Measurements from ENCODE around the gene PHLDB1. TPM values are rescaled to one million over a fixed set of nuclear protein-coding genes. Genes with fewer than 3 reads are reported as not detected.
A peak's percentile ranks its signal among the peaks of the same experiment; 100 is the strongest.

Gene PHLDB1
- polyA plus RNA-seq, 1 of the 3 experiments (the other 2 are of a cell fraction) = 89.4 TPM

DNA sequence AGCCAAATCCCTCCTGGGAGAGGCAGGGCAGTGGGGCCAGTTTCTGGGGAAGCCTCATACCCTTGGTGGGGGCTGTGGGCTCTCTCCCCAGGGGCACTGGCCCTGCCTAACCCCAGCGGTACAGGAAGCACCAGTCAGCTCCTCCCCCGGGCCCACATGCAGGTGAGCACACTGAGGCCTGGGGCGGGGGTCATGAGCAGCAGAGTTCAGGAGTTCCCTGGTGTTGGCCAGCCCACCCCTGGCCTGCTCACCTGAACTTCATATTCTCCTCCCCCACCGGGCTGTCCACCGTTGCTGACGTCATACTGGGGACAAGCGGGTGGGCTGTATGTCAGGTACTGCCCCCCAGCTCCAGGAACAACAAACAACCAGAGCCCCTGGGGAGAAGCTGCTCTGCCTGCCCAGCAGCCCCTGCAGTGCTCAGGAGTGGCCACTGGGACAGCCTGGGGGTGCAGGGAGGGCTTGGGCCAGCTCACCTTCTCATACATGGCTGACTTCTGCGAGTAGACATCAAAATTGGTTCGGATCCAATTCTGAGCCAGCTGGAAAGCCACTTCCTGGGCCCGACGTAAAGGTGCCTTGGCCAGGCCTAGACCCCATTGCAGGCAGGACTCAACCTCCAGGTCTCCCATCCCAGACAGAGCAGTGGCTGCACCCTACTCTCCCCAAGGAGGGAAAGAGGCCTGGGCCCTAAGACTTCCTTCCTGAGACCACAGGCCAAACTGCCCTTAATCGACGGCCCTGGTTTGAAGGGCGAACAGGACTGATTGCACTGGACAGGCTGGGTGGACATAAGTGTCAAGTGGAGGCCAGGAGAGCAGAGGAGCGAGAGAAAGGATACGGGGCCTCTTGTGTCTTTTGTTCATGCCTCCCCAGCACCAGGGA is 51.3 kb downstream of the PHLDB1 start:
- H2AFZ ChIP-seq (ENCODE audit: low read depth) = no peak overlapping the region
- TF ChIP-seq POLR2AphosphoS5 (IDR thresholded peaks at IDR 0.05; ENCODE audit: low read depth, low read length) = peak; percentile 3; the same call in 1 of the 2 replicates
- no peak for TF ChIP-seq MXI1 (IDR thresholded peaks at IDR 0.05; ENCODE audit: low read depth, low read length)
- TF ChIP-seq, protein P1, sequence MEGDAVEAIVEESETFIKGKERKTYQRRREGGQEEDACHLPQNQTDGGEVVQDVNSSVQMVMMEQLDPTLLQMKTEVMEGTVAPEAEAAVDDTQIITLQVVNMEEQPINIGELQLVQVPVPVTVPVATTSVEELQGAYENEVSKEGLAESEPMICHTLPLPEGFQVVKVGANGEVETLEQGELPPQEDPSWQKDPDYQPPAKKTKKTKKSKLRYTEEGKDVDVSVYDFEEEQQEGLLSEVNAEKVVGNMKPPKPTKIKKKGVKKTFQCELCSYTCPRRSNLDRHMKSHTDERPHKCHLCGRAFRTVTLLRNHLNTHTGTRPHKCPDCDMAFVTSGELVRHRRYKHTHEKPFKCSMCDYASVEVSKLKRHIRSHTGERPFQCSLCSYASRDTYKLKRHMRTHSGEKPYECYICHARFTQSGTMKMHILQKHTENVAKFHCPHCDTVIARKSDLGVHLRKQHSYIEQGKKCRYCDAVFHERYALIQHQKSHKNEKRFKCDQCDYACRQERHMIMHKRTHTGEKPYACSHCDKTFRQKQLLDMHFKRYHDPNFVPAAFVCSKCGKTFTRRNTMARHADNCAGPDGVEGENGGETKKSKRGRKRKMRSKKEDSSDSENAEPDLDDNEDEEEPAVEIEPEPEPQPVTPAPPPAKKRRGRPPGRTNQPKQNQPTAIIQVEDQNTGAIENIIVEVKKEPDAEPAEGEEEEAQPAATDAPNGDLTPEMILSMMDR (IDR thresholded peaks at IDR 0.05) = peak; percentile 36; the same call in 1 of the 2 replicates
- H3K4me2 ChIP-seq = no peak overlapping the region
- peaks cover 40% of the 10 kb centered on the region for H3F3A ChIP-seq (replicated peaks; ENCODE audit: insufficient read depth)
- no peaks in the 10 kb centered on the region for H3K9me2 ChIP-seq
- peak overlapping the region; percentile 6 to 48; a peak in 3 of 4 replicates for H3K27ac ChIP-seq (ENCODE audit: low read depth in 2 of 2, low read length in 1 of 2)
- CTCF ChIA-PET = interaction anchor here (0.6 to 9.6 kb wide), 32 partner anchors 8 to 433 kb away, joined by 3 to 144 read pairs (median 4); partner anchors contain the start of genes PHLDB1 and UPK2
- no peak overlapping the region for H3K4me3 ChIP-seq (ENCODE audit: low read depth in 2 of 2, low read length in 1 of 2)
- 84% methylated on average over 5 of the region's 16 CpGs for WGBS (ENCODE audit: low lambda C conversion rate)
- peaks cover 28 to 40% of the 10 kb centered on the region in 2 experiments for H3K36me3 ChIP-seq (replicated peaks in 1 of 2; ENCODE audit: control insufficient read depth in 1 of 2, insufficient read depth in 2 of 2, low read length in 1 of 2)
- POLR2A ChIA-PET = interaction anchor here (1.0 kb wide), 1 partner anchor 37 kb away, joined by 3 read pairs; no protein-coding TSS in a partner anchor
- no peaks in the 10 kb centered on the region for H3K9me3 ChIP-seq
- DNase-seq = no peak
- peaks cover 11% of the 10 kb centered on the region for H4K20me1 ChIP-seq (ENCODE audit: insufficient read depth)
- no peaks in the 10 kb centered on the region for H3K79me2 ChIP-seq (ENCODE audit: insufficient read depth)
- H3K27me3 ChIP-seq (ENCODE audit: insufficient read depth) = no peaks in the 10 kb centered on the region
- no peak overlapping the region for H3K9ac ChIP-seq
- H3K4me1 ChIP-seq (ENCODE audit: control insufficient read depth in 1 of 2, insufficient read depth in 2 of 2, low read depth in 1 of 2, low read length in 1 of 2) = peaks cover 0 to 12% of the 10 kb centered on the region in 2 experiments; a peak in 1 of 4 replicates

DNA sequence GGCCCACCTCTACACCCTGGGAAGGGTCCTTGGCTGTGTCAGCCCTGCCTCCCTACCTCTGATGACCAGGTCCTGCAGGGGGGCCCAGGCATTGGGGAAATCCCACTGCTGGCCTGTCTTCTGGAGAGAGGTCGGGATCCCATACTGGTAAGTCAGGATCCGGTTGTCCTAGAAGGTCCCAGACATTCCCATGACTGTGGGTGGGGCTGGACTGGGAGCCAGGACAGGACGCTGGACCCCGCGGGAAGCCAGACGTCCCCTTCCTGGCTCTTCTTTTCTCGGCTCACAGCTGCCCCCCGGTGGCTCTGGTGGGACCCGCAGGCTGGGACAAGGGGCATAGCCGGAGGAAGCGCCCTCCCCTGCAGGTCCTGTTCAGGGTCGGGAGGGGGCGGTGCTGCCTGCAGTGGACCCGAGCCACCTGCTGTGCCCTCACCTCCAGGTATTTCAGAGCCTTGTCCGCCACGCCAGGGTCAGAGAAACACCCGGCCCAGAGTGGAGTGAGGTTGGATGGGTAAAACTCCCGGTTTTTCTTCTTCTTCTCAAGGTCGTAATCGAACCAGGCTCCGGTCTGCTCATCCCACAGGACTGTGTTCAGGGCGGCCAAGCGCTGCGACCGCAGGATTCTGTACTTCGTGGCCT is 52.0 kb downstream of the PHLDB1 start:
- no peaks in the 10 kb centered on the region for H3K9me3 ChIP-seq
- H3K27ac ChIP-seq (ENCODE audit: low read depth in 2 of 2, low read length in 1 of 2) = peak overlapping the region; percentile 6 to 48; a peak in 3 of 4 replicates
- no peak overlapping the region for H3K9ac ChIP-seq
- no peak overlapping the region for H3K4me2 ChIP-seq
- peaks cover 40% of the 10 kb centered on the region for H3F3A ChIP-seq (replicated peaks; ENCODE audit: insufficient read depth)
- H3K4me3 ChIP-seq (ENCODE audit: low read depth in 2 of 2, low read length in 1 of 2) = peak overlapping the region in 1 of 2 experiments; percentile 28; a peak in 1 of 4 replicates
- 35% methylated on average over 21 of the region's 26 CpGs for WGBS (ENCODE audit: low lambda C conversion rate)
- peaks cover 23 to 32% of the 10 kb centered on the region in 2 experiments for H3K36me3 ChIP-seq (replicated peaks in 1 of 2; ENCODE audit: control insufficient read depth in 1 of 2, insufficient read depth in 2 of 2, low read length in 1 of 2)
- no peaks in the 10 kb centered on the region for H3K9me2 ChIP-seq
- CTCF ChIA-PET = interaction anchor here (0.6 to 9.6 kb wide), 28 partner anchors 9 to 432 kb away, joined by 3 to 144 read pairs (median 4); partner anchors contain the start of genes ARCN1, PHLDB1 and UPK2
- POLR2A ChIA-PET = interaction anchor here (1.0 kb wide), 1 partner anchor 38 kb away, joined by 3 read pairs; no protein-coding TSS in a partner anchor
- H4K20me1 ChIP-seq (ENCODE audit: insufficient read depth) = peaks cover 10% of the 10 kb centered on the region
- H2AFZ ChIP-seq (ENCODE audit: low read depth) = no peak overlapping the region
- H3K27me3 ChIP-seq (ENCODE audit: insufficient read depth) = no peaks in the 10 kb centered on the region
- peaks cover 0 to 12% of the 10 kb centered on the region in 2 experiments; a peak in 1 of 4 replicates for H3K4me1 ChIP-seq (ENCODE audit: control insufficient read depth in 1 of 2, insufficient read depth in 2 of 2, low read depth in 1 of 2, low read length in 1 of 2)
- H3K79me2 ChIP-seq (ENCODE audit: insufficient read depth) = no peaks in the 10 kb centered on the region
- peak; percentile 96 for DNase-seq
- TF ChIP-seq RXRA (IDR thresholded peaks at IDR 0.05; ENCODE audit: borderline replicate concordance, low read depth) = no peak
- TF ChIP-seq, protein P1 (IDR thresholded peaks at IDR 0.05) = peak; percentile 89
- TF ChIP-seq RFX5 (IDR thresholded peaks at IDR 0.05; ENCODE audit: low read length) = no peak
- peak; percentile 12; the same call in 1 of the 2 replicates for TF ChIP-seq PBX3 (IDR thresholded peaks at IDR 0.05)
- no peak for TF ChIP-seq GABPA (IDR thresholded peaks at IDR 0.05; ENCODE audit: low read depth)
- peak; percentile 83 for TF ChIP-seq SMC3 (IDR thresholded peaks at IDR 0.05; ENCODE audit: low read depth, low read length)
- TF ChIP-seq EP300 (IDR thresholded peaks at IDR 0.05; ENCODE audit: borderline replicate concordance in 1 of 2, low read depth in 1 of 2, low read length in 1 of 2) = no peak
- TF ChIP-seq USF1 (IDR thresholded peaks at IDR 0.05; ENCODE audit: borderline replicate concordance, low read depth) = no peak
- TF ChIP-seq MXI1 (IDR thresholded peaks at IDR 0.05; ENCODE audit: low read depth, low read length) = no peak
- TF ChIP-seq, protein P2, sequence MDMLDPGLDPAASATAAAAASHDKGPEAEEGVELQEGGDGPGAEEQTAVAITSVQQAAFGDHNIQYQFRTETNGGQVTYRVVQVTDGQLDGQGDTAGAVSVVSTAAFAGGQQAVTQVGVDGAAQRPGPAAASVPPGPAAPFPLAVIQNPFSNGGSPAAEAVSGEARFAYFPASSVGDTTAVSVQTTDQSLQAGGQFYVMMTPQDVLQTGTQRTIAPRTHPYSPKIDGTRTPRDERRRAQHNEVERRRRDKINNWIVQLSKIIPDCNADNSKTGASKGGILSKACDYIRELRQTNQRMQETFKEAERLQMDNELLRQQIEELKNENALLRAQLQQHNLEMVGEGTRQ (IDR thresholded peaks at IDR 0.05; ENCODE audit: borderline replicate concordance, low read depth, low read length) = no peak
- TF ChIP-seq, protein P3, sequence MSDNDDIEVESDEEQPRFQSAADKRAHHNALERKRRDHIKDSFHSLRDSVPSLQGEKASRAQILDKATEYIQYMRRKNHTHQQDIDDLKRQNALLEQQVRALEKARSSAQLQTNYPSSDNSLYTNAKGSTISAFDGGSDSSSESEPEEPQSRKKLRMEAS (IDR thresholded peaks at IDR 0.05; ENCODE audit: low read depth) = no peak
- no peak for TF ChIP-seq YY1 (IDR thresholded peaks at IDR 0.05; ENCODE audit: low read depth)
- peak; percentile 51; the same call in 1 of the 2 replicates for TF ChIP-seq POLR2AphosphoS5 (IDR thresholded peaks at IDR 0.05; ENCODE audit: low read depth, low read length)
- TF ChIP-seq FOXJ3 (CRISPR knock-in tag; IDR thresholded peaks at IDR 0.05) = no peak
- TF ChIP-seq TCF12 (IDR thresholded peaks at IDR 0.05) = no peak

Data from SK-N-SH (cell line).